Mesendoderm (in vitro differentiated cells): Measurements from ENCODE around the gene KLKB1.
"Not testable (repeated sequence)": the region's sequence is repeated elsewhere in the genome, so short reads cannot be mapped to it uniquely, and the experiment has no call there.

Experiments
- DNase-seq: peaks from one replicate; pipeline ENCODE4 v3.0.0; 2013
- H2AK5ac ChIP-seq: 2 replicates; pipeline ENCODE4 v1.6.1; 2013; ENCODE audit warnings: low read length, inconsistent platforms
- H2BK120ac ChIP-seq: 2 replicates; pipeline ENCODE4 v1.6.1; 2013; ENCODE audit warnings: low read depth, mild to moderate bottlenecking, low read length, moderate library complexity, mixed read lengths
- H2BK15ac ChIP-seq: replicated peaks from 2 replicates; pipeline ENCODE4 v1.6.1; 2013; ENCODE audit warnings: low read depth, mild to moderate bottlenecking, moderate library complexity
- H2BK5ac ChIP-seq: 2 replicates; pipeline ENCODE4 v1.6.1; 2013; ENCODE audit warnings: low read length, inconsistent platforms
- H3K18ac ChIP-seq: 2 replicates; pipeline ENCODE4 v1.6.1; 2013; ENCODE audit warnings: mild to moderate bottlenecking, low read length, mixed read lengths
- H3K23ac ChIP-seq: one replicate; pipeline ENCODE4 v1.6.1; 2013; ENCODE audit warnings: low read length
- H3K27ac ChIP-seq: 2 replicates; pipeline ENCODE4 v1.5.1; 2013; ENCODE audit warnings: low read depth, mild to moderate bottlenecking, inconsistent platforms, low read length, moderate library complexity
- H3K27me3 ChIP-seq: 2 replicates; pipeline ENCODE4 v1.6.1; 2013; ENCODE audit warnings: low read length, control low read depth, mild to moderate bottlenecking, inconsistent platforms; ENCODE audit not compliant: insufficient read depth, poor library complexity
- H3K36me3 ChIP-seq: 2 replicates; pipeline ENCODE4 v1.6.1; 2013; ENCODE audit warnings: low read length, inconsistent platforms; ENCODE audit not compliant: control insufficient read depth, insufficient read depth
- H3K4ac ChIP-seq: one replicate; pipeline ENCODE4 v1.6.1; 2013; ENCODE audit warnings: low read depth, mild to moderate bottlenecking, low read length, moderate library complexity
- H3K4me1 ChIP-seq: 2 replicates; pipeline ENCODE4 v1.6.1; 2013; ENCODE audit warnings: low read depth, low read length, inconsistent platforms; ENCODE audit not compliant: control insufficient read depth
- H3K4me2 ChIP-seq: 2 replicates; pipeline ENCODE4 v1.6.1; 2013; ENCODE audit warnings: low read length
- H3K4me3 ChIP-seq: 2 replicates; pipeline ENCODE4 v1.5.1; 2013; ENCODE audit warnings: mild to moderate bottlenecking, low read length
- H3K56ac ChIP-seq: one replicate; pipeline ENCODE4 v1.6.1; 2013; ENCODE audit warnings: low read length
- H3K79me1 ChIP-seq: 2 replicates; pipeline ENCODE4 v1.6.1; 2013; ENCODE audit warnings: low read length, inconsistent platforms
- H3K79me2 ChIP-seq: 2 replicates; pipeline ENCODE4 v1.6.1; 2013; ENCODE audit warnings: mild to moderate bottlenecking, low read length; ENCODE audit not compliant: control insufficient read depth, insufficient read depth
- H3K9ac ChIP-seq: 2 replicates; pipeline ENCODE4 v1.6.1; 2013; ENCODE audit warnings: low read length, inconsistent platforms
- H4K5ac ChIP-seq: one replicate; pipeline ENCODE4 v1.6.1; 2013; ENCODE audit warnings: low read length
- H4K8ac ChIP-seq: one replicate; pipeline ENCODE4 v1.6.1; 2013; ENCODE audit warnings: low read depth, mild to moderate bottlenecking, control low read depth, low read length, moderate library complexity
- WGBS: extraction: QIAGEN DNeasy Blood & Tissue Kit; methylation state at CpG from one replicate; pipeline ENCODE4 v1.1.7; 2013; ENCODE audit warnings: low lambda C conversion rate, missing lambda C conversion rate; ENCODE audit not compliant: insufficient coverage; ENCODE audit errors: extremely low coverage; 5-methylcytosine and 5-hydroxymethylcytosine counted together

Gene KLKB1

GRCh38 chr4:186271081-186271678 is 43.9 kb downstream of the KLKB1 start:
- no peak overlapping the region for H3K56ac ChIP-seq
- no peak overlapping the region for H2BK15ac ChIP-seq
- DNase-seq: no peak
- no peaks in the 10 kb centered on the region for H3K4me1 ChIP-seq
- no peaks in the 10 kb centered on the region for H3K27me3 ChIP-seq
- no peaks in the 10 kb centered on the region for H3K79me2 ChIP-seq
- no peak overlapping the region for H3K23ac ChIP-seq
- no peaks in the 10 kb centered on the region for H3K79me1 ChIP-seq
- H3K27ac ChIP-seq: no peak overlapping the region
- no peak overlapping the region for H4K8ac ChIP-seq
- H3K4ac ChIP-seq: no peak overlapping the region
- H3K36me3 ChIP-seq: no peaks in the 10 kb centered on the region
- no peak overlapping the region for H3K4me3 ChIP-seq
- no peak overlapping the region for H2AK5ac ChIP-seq
- no peak overlapping the region for H2BK120ac ChIP-seq
- H2BK5ac ChIP-seq: no peak overlapping the region
- no peak overlapping the region for H3K18ac ChIP-seq
- no CpG with 5 or more reads among the region's 9 CpGs for WGBS
- H3K9ac ChIP-seq: no peak overlapping the region
- no peak overlapping the region for H3K4me2 ChIP-seq
- H4K5ac ChIP-seq: no peak overlapping the region

GRCh38 chr4:186272699-186273391 is 45.5 kb downstream of the KLKB1 start:
- Histone ChIP-seq H3K4me1 (no peaks in the 10 kb centered on the region), H3K27ac (no peak overlapping the region), H3K27me3 (no peaks in the 10 kb centered on the region), H3K56ac (no peak overlapping the region), H4K5ac (no peak overlapping the region), H3K4me3 (no peak overlapping the region), H2BK15ac (no peak overlapping the region), H3K9ac (no peak overlapping the region), H3K4me2 (no peak overlapping the region), H3K36me3 (no peaks in the 10 kb centered on the region), H2AK5ac (no peak overlapping the region), H3K79me1 (no peaks in the 10 kb centered on the region), H3K79me2 (no peaks in the 10 kb centered on the region), H3K4ac (no peak overlapping the region), H2BK5ac (no peak overlapping the region), H3K23ac (no peak overlapping the region), H2BK120ac (no peak overlapping the region), H3K18ac (no peak overlapping the region), H4K8ac (no peak overlapping the region)
- WGBS: no CpG with 5 or more reads among the region's 4 CpGs
- no peak for DNase-seq

- H3K79me2 ChIP-seq, H3K79me1 ChIP-seq, H4K8ac ChIP-seq, H4K5ac ChIP-seq, H3K23ac ChIP-seq, H2BK15ac ChIP-seq, H3K36me3 ChIP-seq, H3K18ac ChIP-seq, H3K27me3 ChIP-seq, H2BK5ac ChIP-seq, H3K56ac ChIP-seq, H2BK120ac ChIP-seq, H3K9ac ChIP-seq, DNase-seq, H3K4me3 ChIP-seq, H3K4me1 ChIP-seq, H3K4ac ChIP-seq, H3K4me2 ChIP-seq, H3K27ac ChIP-seq, H2AK5ac ChIP-seq: not testable (repeated sequence)
- no CpG with 5 or more reads among the region's 5 CpGs for WGBS
These were observed 46.1 kb downstream of the KLKB1 start for GRCh38 chr4:186273392-186273789.

- H3K4ac ChIP-seq: no peak overlapping the region
- no peaks in the 10 kb centered on the region for H3K79me2 ChIP-seq
- H3K56ac ChIP-seq: no peak overlapping the region
- H3K4me3 ChIP-seq: no peak overlapping the region
- H3K9ac ChIP-seq: no peak overlapping the region
- H2AK5ac ChIP-seq: no peak overlapping the region
- H2BK5ac ChIP-seq: no peak overlapping the region
- no peak overlapping the region for H3K23ac ChIP-seq
- H4K5ac ChIP-seq: no peak overlapping the region
- H3K4me1 ChIP-seq: no peaks in the 10 kb centered on the region
- H3K79me1 ChIP-seq: no peaks in the 10 kb centered on the region
- H3K4me2 ChIP-seq: no peak overlapping the region
- no peak overlapping the region for H3K27ac ChIP-seq
- H4K8ac ChIP-seq: no peak overlapping the region
- H2BK120ac ChIP-seq: no peak overlapping the region
- no peak overlapping the region for H3K18ac ChIP-seq
- no peak overlapping the region for H2BK15ac ChIP-seq
- no peaks in the 10 kb centered on the region for H3K27me3 ChIP-seq
- no CpG with 5 or more reads among the region's 5 CpGs for WGBS
- no peaks in the 10 kb centered on the region for H3K36me3 ChIP-seq
- DNase-seq: no peak
These were observed 56.0 kb downstream of the KLKB1 start for GRCh38 chr4:186283311-186283710.

GRCh38 chr4:186285147-186285546 is 57.8 kb downstream of the KLKB1 start:
- Histone ChIP-seq H3K36me3 (no peaks in the 10 kb centered on the region), H2BK5ac (no peak overlapping the region), H3K27ac (no peak overlapping the region), H2AK5ac (no peak overlapping the region), H4K5ac (no peak overlapping the region), H3K79me1 (no peaks in the 10 kb centered on the region), H4K8ac (no peak overlapping the region), H3K4ac (no peak overlapping the region), H3K27me3 (no peaks in the 10 kb centered on the region), H2BK120ac (no peak overlapping the region), H2BK15ac (no peak overlapping the region), H3K79me2 (no peaks in the 10 kb centered on the region), H3K18ac (no peak overlapping the region), H3K9ac (no peak overlapping the region), H3K4me3 (no peak overlapping the region), H3K56ac (no peak overlapping the region), H3K23ac (no peak overlapping the region), H3K4me2 (no peak overlapping the region), H3K4me1 (no peaks in the 10 kb centered on the region)
- DNase-seq: no peak
- WGBS: no CpG with 5 or more reads among the region's 12 CpGs

- Histone ChIP-seq H2BK15ac (no peak overlapping the region), H3K9ac (no peak overlapping the region), H3K56ac (no peak overlapping the region), H3K4me1 (no peaks in the 10 kb centered on the region), H3K4me2 (no peak overlapping the region), H3K23ac (no peak overlapping the region), H3K4ac (no peak overlapping the region), H3K18ac (no peak overlapping the region), H3K79me1 (no peaks in the 10 kb centered on the region), H4K5ac (no peak overlapping the region), H2BK5ac (no peak overlapping the region), H4K8ac (no peak overlapping the region), H2AK5ac (no peak overlapping the region), H3K36me3 (no peaks in the 10 kb centered on the region), H3K27me3 (no peaks in the 10 kb centered on the region), H3K79me2 (no peaks in the 10 kb centered on the region), H3K4me3 (no peak overlapping the region), H3K27ac (no peak overlapping the region), H2BK120ac (no peak overlapping the region)
- WGBS: no CpG with 5 or more reads among the region's 3 CpGs
- DNase-seq: no peak
These were observed 59.3 kb downstream of the KLKB1 start for GRCh38 chr4:186286581-186286980.
